Posterior cingulate gyrus (tissue), 11 donors: ENCODE results near the gene FGD1.

Experiments
- DNase-seq, 10 donors: peaks; one replicate each; pipeline versions ENCODE4 v3.0.0 to v3.0.0-alpha.2; 2020 to 2021; ENCODE audit warnings: mixed read lengths in 3 of 10
- intact Hi-C: fragments of 100-400 bp; cut with DNase I; formaldehyde crosslinking; loops from one replicate; pipeline ENCODE4 v1.15.1; 2023

Gene FGD1

GRCh38 chrX:54479136-54480111, 16.6 kb downstream of the FGD1 start:
- no peak for DNase-seq
- intact Hi-C loops = no loop called here

- no peak for DNase-seq
- intact Hi-C loops = no loop called here
These were observed 21.8 kb downstream of the FGD1 start for GRCh38 chrX:54473993-54474859.

- intact Hi-C loops = no loop called here
These were observed 25.8 kb downstream of the FGD1 start for GRCh38 chrX:54470054-54470760.

DNA sequence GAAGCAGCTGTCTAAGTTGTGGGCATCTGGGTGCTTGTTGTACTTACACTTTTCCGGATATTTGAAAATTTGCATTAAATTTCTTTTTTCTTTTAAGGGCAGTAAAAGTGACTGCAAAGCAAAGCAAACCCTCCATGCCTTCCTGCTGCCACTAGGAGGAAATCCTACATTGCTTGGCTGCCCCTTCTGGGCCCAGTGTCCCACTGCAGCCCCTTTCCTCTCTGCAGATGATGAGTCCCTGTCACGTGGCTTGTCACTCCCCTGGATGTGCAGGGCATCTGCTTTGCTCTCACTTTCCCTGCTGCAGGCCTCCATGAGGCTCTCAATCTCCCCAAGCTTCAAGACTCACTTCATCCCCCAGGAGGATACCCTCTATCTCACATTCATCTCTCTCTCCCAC, 43.1 kb downstream of the FGD1 start:
- intact Hi-C loops = no loop called here
- no peak for DNase-seq

More at GRCh38 chrX:54470054-54470760, 25.8 kb downstream of the FGD1 start:
- DNase-seq = no peak

- DNase-seq = no peak
- intact Hi-C loops = no loop called here
These were observed 46.1 kb downstream of the FGD1 start for GRCh38 chrX:54449929-54450328.

DNA sequence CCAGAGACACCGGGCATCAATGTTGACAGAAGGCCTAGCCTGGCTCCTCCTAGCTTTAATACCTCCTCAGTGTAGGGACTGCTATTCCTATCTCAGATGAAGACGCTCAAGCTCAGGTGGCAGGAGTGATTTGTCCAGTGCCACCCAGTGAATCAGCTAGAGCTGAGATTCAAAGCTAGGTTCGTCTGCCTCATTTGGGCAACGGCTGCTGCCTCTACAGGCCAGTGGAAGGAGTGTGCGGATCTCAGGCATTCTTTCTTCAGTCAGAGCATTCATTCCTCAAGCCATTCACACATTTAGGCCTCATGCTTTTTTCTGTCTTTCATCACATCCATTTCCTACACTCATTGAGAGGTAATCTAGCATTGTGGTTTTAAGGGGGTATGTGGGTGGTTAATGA, 48.6 kb downstream of the FGD1 start:
- intact Hi-C loops = no loop called here
- no peak for DNase-seq

DNA sequence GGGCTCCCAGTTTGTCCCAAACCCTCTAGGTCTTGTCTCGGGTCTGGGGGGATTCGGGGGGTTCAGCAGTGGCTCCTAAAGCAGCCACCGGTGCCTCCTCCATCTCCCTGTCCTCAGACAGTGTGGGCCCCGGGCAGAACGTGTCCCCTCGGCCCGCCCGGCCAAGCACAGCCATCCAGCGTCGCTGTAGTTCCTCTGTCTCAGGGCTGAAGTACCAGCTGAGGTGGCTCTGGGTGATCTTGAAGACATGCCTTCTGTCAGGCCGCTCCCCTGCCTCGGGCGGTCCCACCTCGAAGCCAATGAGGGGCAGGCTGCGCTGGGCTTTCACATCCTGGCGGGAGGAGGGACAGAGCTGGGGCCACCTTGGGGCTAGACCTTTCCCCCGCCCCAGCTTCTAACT, 50.0 kb downstream of the FGD1 start:
- intact Hi-C loops = no loop called here

DNA sequence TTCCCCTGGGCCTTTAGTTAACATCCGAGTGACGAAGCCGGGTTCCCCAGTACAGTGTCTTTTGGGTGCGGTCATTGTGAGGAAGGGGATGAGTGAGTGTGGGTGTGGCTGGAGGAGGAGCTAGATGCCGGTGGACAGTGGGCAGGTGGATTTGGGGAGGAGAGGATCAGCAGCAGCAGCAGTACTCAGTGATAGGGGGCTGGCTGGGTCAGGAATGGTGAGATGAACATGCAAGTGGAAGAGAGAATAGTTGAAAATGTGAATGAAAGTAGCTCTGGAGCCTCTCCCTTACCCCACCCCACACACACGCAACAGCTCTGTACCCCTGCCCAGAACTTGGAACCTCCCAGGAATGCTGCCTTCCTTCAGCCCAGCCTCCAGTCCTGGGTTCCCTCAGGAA, 51.3 kb downstream of the FGD1 start:
- intact Hi-C loops = no loop called here
- no peak for DNase-seq

More for the DNA sequence above, 50.0 kb downstream of the FGD1 start:
- DNase-seq = no peak

GRCh38 chrX:54442790-54443189, 53.2 kb downstream of the FGD1 start:
- no peak for DNase-seq
- intact Hi-C loops = loop anchor here (1.0 kb wide), 1 partner anchor 12 kb away; no protein-coding TSS in a partner anchor

DNA sequence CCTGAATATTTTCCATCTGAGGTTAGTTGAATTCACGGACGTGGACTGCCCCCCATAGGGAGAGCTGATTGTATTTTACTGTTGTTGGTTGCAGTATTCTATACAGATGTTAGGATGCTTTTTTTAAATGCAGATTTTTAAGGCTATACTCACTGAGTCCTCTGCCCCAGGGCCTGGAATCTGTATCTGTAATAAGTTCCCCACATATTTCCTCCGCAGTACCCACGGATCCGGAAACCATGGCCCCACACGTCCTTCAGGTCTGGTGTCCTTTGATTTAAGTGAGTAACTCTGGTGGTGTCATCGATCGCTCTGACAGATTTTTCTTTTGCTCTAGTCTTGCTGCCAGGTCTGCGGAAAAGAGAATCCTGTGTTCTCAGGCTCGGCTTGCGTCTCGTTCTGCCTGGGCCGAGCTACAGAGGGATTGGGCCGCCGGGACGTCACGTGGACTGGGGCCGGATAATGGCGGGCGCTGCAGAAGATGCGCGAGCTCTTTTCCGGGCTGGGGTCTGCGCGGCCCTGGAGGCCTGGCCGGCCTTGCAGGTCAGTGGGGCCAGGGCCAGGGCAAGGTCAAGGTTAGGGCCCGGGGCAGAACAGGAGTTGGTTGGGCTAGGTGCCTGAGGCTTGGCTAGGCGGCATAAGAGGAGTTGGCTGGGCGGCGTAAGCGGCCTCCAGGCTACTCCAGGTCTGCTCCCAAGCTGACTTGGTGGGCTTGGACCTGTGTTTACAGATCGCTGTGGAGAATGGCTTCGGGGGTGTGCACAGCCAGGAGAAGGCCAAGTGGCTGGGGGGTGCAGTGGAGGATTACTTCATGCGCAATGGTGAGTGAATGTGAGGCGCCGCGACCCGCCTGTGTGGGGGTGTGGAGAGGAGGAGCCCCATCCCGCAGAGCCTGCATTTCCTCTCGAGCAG, 55.8 kb downstream of the FGD1 start, which contains the start of gene TSR2:
Gene TSR2 (plus strand): TSS at position 445 of the 912 bp plus-strand sequence. CDS start 18 bp downstream, at position 463.
- peak; percentile 76 to 97 (median 81) for DNase-seq
- intact Hi-C loops = no loop called here

DNA sequence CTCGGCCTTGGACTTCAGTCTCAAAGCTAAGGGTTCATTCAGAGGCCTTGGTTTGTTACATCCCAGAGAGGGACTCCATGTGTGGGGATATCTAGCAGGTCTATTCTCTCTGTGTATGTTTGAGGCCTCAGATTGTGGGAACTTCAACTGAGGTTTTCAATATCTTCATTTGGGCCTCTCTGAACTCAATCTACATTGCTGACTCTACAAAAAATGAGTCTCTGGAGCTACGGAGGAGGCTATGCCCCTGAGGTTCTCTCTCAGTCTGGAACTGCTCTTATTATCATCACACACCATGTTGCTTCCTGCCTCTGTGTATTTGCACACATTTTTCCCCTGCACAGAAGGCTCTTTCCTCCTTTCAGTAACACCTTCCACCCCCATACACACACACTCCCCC, 60.9 kb downstream of the FGD1 start:
- DNase-seq = no peak
- intact Hi-C loops = no loop called here

DNA sequence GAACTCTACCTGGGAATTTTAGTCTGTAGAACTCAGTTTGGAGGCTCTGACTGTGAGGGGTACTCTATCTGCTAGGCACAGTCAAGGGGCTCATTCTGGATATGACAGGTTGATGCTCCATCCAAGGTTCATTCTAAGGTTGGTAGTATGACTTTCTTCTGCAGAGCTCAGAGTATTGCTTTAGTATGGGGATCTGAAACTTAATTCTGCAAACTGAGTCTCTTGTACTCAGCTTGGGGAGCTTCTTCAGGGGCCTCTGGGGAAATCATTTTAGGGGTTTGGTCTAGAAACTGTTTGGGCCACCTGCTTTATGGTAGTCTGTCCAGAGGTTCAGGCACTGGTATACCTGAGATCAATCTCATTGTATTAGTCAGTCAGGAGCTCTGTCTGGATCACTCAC, 65.5 kb downstream of the FGD1 start:
- intact Hi-C loops = loop anchor here (1.0 kb wide), 1 partner anchor 12 kb away; no protein-coding TSS in a partner anchor
- DNase-seq = no peak

DNA sequence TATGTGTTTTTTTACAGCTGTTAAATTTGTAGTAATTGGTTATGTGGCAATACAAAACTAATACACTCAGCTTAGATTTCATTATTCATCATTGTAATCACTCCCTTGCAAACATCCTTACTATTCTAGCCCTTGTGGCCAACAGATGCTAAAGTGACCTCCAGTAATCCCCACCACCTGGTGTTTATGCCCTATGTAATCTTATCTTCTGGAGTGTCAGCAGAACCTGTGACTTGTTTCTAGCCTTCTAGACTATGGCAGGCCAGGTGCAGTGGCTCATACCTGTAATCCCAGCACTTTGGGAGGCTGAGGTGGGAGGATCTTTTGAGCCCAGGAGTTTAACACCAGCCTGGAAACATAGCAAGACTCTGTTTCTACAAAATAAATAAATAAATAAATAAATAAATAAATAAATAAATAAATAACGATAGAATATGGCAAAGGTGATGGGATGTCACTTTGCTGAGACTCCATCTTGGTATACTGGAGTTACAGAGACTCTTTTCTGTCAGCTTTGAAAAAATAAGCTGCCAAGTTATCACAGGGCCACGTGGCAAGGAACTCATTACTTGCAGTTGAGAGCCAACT, 68.1 kb downstream of the FGD1 start:
- intact Hi-C loops = no loop called here
- no peak for DNase-seq

DNA sequence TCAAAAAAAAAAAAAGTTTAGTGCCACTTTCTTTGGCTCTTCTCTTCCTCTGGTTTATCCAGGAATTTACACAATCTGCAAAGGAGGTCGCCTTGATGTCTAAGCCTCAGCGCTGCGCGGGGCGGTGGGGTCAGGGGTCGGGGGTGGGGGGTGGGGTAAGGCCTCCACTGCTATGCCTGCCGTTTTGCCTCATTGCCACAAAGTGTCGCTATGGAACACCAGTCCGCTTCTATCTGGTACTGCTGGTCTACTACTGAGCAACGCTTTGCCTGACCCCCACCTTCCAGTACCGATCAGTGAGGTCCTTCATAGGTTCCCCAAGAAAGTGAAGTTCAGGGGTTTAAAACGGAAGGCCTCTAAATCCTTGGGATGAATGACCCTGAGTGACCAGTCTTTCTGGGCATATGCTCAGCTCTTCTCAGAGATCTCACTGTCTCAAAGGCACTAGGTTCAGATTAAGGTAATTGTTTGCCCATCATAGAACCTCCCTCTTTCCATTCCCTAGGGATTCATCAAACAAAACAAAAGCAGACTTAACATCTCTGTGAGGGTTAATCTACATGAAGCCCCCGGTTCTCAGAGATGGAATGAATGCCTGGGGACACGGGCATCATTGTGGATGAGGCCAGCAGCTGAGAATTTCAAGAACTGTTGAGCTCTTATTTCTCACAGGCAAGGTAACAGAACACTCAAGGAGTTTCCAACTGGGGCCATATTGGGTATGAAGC, 72.7 kb downstream of the FGD1 start:
- DNase-seq = no peak
- intact Hi-C loops = no loop called here

GRCh38 chrX:54422168-54422567, 73.9 kb downstream of the FGD1 start:
- intact Hi-C loops = no loop called here
- no peak for DNase-seq

DNA sequence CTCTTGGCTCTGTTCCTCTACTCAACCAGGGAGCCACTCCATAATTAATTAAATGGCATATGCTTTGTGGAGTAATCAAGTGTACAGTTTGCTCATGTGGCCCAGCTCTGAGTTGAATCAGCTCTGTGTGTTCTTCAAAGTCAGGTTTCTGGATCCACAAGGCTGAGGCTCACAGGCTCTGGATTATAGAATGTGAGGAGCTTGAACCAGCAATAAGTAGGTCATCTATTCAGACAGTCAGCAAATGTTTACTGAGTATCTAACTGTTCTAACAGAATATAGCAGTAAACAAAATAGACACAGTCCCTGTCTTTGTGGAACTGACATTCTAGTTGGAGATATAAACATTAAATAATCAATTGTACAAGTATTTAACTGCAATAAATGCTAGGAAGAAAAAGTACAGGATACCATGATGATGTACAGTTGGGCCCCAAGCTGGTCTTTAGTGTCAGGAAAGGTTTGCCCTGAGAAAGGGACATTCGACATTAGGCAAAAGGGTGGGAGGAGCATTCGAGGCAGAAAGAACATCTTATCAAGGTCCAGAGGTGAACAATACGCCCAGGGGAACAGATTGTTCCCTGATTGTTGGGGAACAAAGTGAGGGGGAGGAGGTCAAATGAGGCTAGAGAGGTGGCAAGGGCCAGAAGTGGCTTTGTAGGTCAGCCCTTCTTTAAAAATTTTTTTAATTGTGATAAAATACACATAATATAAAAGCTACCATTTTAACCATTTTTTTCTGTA, 76.3 kb downstream of the FGD1 start:
- intact Hi-C loops = no loop called here
- no peak for DNase-seq

DNA sequence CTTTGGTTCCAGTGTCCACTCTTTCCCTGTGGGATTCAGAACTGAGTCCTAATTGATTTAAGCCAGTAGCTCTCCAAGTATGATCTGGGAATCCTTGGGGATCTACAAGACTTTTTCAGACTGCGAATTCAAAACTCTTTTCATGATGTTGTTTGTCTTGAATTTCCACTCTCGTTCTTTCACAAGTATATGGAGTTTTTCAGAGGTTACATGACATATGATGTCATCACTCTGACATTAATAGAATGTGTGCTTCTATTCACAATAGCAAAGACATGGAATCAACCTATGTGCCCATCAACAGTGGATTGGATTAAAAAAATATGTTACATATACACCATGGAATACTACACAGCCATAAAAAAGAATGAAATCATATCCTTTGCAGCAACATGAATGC, 79.1 kb downstream of the FGD1 start:
- no peak for DNase-seq
- intact Hi-C loops = no loop called here
